ENCODE measurements around the gene LRMDA. TPM values are rescaled to one million over a fixed set of nuclear protein-coding genes. Genes with fewer than 3 reads are reported as not detected.
A peak's percentile ranks its signal among the peaks of the same experiment; 100 is the strongest.

The LRMDA gene
- total RNA-seq, 1 experiment from 2014 or later: 1.2 TPM

- H3K27me3 ChIP-seq (ENCODE audit: low read length): peaks cover 38% of the 10 kb centered on the region
- H3K4me3 ChIP-seq (ENCODE audit: low read length): no peak overlapping the region
- H3K4me1 ChIP-seq (ENCODE audit: insufficient read depth, low read length): no peaks in the 10 kb centered on the region
- H3K36me3 ChIP-seq (ENCODE audit: low read depth, low read length): no peaks in the 10 kb centered on the region
- H3F3A ChIP-seq (ENCODE audit: low read length, unreplicated experiment): no peaks in the 10 kb centered on the region
- ChIA-PET POLR2A (ENCODE audit: unreplicated experiment) (no interaction called here), CTCF (no interaction called here)
- H4K20me1 ChIP-seq (ENCODE audit: low read length): no peaks in the 10 kb centered on the region
- intact Hi-C loops (cut with micrococcal nuclease): no loop called here
- no peak for DNase-seq
- H3K9me3 ChIP-seq (ENCODE audit: low read length): 0 out of 2 replicates have a peak, but pooled peaks cover 9% of the 10 kb centered on the region
- BruUV-seq (replicated peaks): no TSS peak
- H3K79me2 ChIP-seq (ENCODE audit: low read length): no peaks in the 10 kb centered on the region
- TF ChIP-seq CTCF (conservative IDR thresholded peaks at IDR 0.05; ENCODE audit: low read depth, low read length): no peak
- TF ChIP-seq EZH2 (IDR thresholded peaks at IDR 0.05; ENCODE audit: low read length, unreplicated experiment): no peak
- TF ChIP-seq EZH2phosphoT487 (IDR thresholded peaks at IDR 0.05; ENCODE audit: borderline replicate concordance, low read length): no peak
- no peak overlapping the region for H3K27ac ChIP-seq (ENCODE audit: low read length)
- no peak overlapping the region for H3K4me2 ChIP-seq (ENCODE audit: low read length)
- 0 out of 2 replicates have a peak, but pooled peaks cover 3% of the 10 kb centered on the region for H3K9me2 ChIP-seq (replicated peaks; ENCODE audit: low read length)
- H2AFZ ChIP-seq (ENCODE audit: low read length): no peak overlapping the region
- no peak for ATAC-seq
- H3K9ac ChIP-seq (ENCODE audit: low read length): no peak overlapping the region
Observed at GRCh38 chr10:75672842-75673241, 241.4 kb downstream of the LRMDA start.

- intact Hi-C loops (cut with micrococcal nuclease): no loop called here
- no TSS peak for BruUV-seq (replicated peaks)
- DNase-seq (no peak), ATAC-seq (no peak)
- Histone ChIP-seq H3K27me3 (ENCODE audit: low read length) (peaks cover 53% of the 10 kb centered on the region), H3K79me2 (ENCODE audit: low read length) (no peaks in the 10 kb centered on the region), H2AFZ (ENCODE audit: low read length) (no peak overlapping the region), H4K20me1 (ENCODE audit: low read length) (no peaks in the 10 kb centered on the region), H3K9me3 (ENCODE audit: low read length) (no peaks in the 10 kb centered on the region), H3K27ac (ENCODE audit: low read length) (no peak overlapping the region), H3K4me3 (ENCODE audit: low read length) (no peak overlapping the region), H3K4me2 (ENCODE audit: low read length) (no peak overlapping the region), H3K9me2 (replicated peaks; ENCODE audit: low read length) (no peaks in the 10 kb centered on the region), H3K4me1 (ENCODE audit: insufficient read depth, low read length) (no peaks in the 10 kb centered on the region), H3K36me3 (ENCODE audit: low read depth, low read length) (no peaks in the 10 kb centered on the region), H3F3A (ENCODE audit: low read length, unreplicated experiment) (no peaks in the 10 kb centered on the region), H3K9ac (ENCODE audit: low read length) (no peak overlapping the region)
- ChIA-PET CTCF (no interaction called here), POLR2A (ENCODE audit: unreplicated experiment) (no interaction called here)
- TF ChIP-seq EZH2 (IDR thresholded peaks at IDR 0.05; ENCODE audit: low read length, unreplicated experiment): no peak
- no peak for TF ChIP-seq CTCF (conservative IDR thresholded peaks at IDR 0.05; ENCODE audit: low read depth, low read length)
- TF ChIP-seq EZH2phosphoT487 (IDR thresholded peaks at IDR 0.05; ENCODE audit: borderline replicate concordance, low read length): no peak
Observed at GRCh38 chr10:75677541-75677940, 246.1 kb downstream of the LRMDA start.

- Histone ChIP-seq H3K4me1 (ENCODE audit: insufficient read depth, low read length) (no peaks in the 10 kb centered on the region), H2AFZ (ENCODE audit: low read length) (no peak overlapping the region), H3K4me3 (ENCODE audit: low read length) (no peak overlapping the region), H3K9ac (ENCODE audit: low read length) (no peak overlapping the region), H3K79me2 (ENCODE audit: low read length) (no peaks in the 10 kb centered on the region), H3K27me3 (ENCODE audit: low read length) (peaks cover 45% of the 10 kb centered on the region), H4K20me1 (ENCODE audit: low read length) (no peaks in the 10 kb centered on the region), H3K9me2 (replicated peaks; ENCODE audit: low read length) (no peaks in the 10 kb centered on the region), H3K4me2 (ENCODE audit: low read length) (no peak overlapping the region), H3K27ac (ENCODE audit: low read length) (no peak overlapping the region), H3K36me3 (ENCODE audit: low read depth, low read length) (no peaks in the 10 kb centered on the region), H3K9me3 (ENCODE audit: low read length) (no peaks in the 10 kb centered on the region), H3F3A (ENCODE audit: low read length, unreplicated experiment) (no peaks in the 10 kb centered on the region)
- no TSS peak for BruUV-seq (replicated peaks)
- ChIA-PET POLR2A (ENCODE audit: unreplicated experiment) (no interaction called here), CTCF (no interaction called here)
- no peak for TF ChIP-seq EZH2phosphoT487 (IDR thresholded peaks at IDR 0.05; ENCODE audit: borderline replicate concordance, low read length)
- no peak for TF ChIP-seq EZH2 (IDR thresholded peaks at IDR 0.05; ENCODE audit: low read length, unreplicated experiment)
- no peak for TF ChIP-seq CTCF (conservative IDR thresholded peaks at IDR 0.05; ENCODE audit: low read depth, low read length)
- DNase-seq (no peak), ATAC-seq (peak; percentile 44)
- intact Hi-C loops (cut with micrococcal nuclease): no loop called here
Observed at GRCh38 chr10:75678527-75678926, 247.1 kb downstream of the LRMDA start.
